Psoas muscle (tissue), 8 donors: ENCODE results near the gene AIF1. TPM values are rescaled to one million over a fixed set of nuclear protein-coding genes. Genes with fewer than 3 reads are reported as not detected.

Experiments
- ATAC-seq, 4 donors: fragments of 200-7000 bp; cut with Tn5 transposase; one replicate each; pipeline ENCODE4 v1.9.1; 2020; ENCODE audit warnings: moderate library complexity in 3 of 4, mild to moderate bottlenecking in 2 of 4
- DNase-seq, 2 donors: peaks; one replicate each; pipeline ENCODE4 v3.0.0-alpha.2; 2020
- H3K27ac ChIP-seq: fragments of 200-600 bp; one replicate; pipeline ENCODE4 v1.8.0; 2022
- H3K27me3 ChIP-seq, 3 donors: fragments of 200-600 bp in 1 of 3; one replicate each; pipeline versions ENCODE4 v1.6.1 to v1.8.0; 2013 to 2022; ENCODE audit warnings: low read length in 2 of 3, mild to moderate bottlenecking in 2 of 3, moderate library complexity in 1 of 3; ENCODE audit not compliant: insufficient read depth in 3 of 3
- H3K36me3 ChIP-seq, 2 donors: fragments of 200-600 bp in 1 of 2; one replicate each; pipeline versions ENCODE4 v1.6.1 to v1.8.0; 2013 to 2022; ENCODE audit warnings: low read depth in 1 of 2, mild to moderate bottlenecking in 1 of 2, moderate library complexity in 1 of 2; ENCODE audit not compliant: insufficient read depth in 1 of 2
- H3K4me1 ChIP-seq: fragments of 200-600 bp; one replicate; pipeline ENCODE4 v1.8.0; 2022
- H3K4me3 ChIP-seq: fragments of 200-600 bp; one replicate; pipeline ENCODE4 v1.8.0; 2022; ENCODE audit warnings: mild to moderate bottlenecking
- H3K9me3 ChIP-seq: fragments of 200-600 bp; one replicate; pipeline ENCODE4 v1.8.0; 2022
- WGBS, 3 donors: extraction: QIAGEN DNeasy Blood & Tissue Kit; methylation state at CpG; one replicate each; pipeline versions ENCODE4 v1.1.6 to v1.1.7; 2013; 5-methylcytosine and 5-hydroxymethylcytosine counted together
- intact Hi-C, 2 donors: fragments of 100-400 bp; cut with DNase I; formaldehyde crosslinking; loops; one replicate each; pipeline versions ENCODE4 v1.11.0 to v1.14.2; 2022
- long read RNA-seq, 2 donors: library from polyadenylated mRNA; unstranded; transcript quantifications; one replicate each; pipeline ENCODE4 v2.0.0, GENCODE V29; 2021
- polyA plus RNA-seq, 3 donors: library from polyadenylated mRNA; stranded (reverse); fragments of 200-250 nt; gene quantifications; one replicate each; pipeline ENCODE4 v1.2.3, GENCODE V29; 2013
- total RNA-seq, 4 donors: library from RNA; stranded (reverse); fragmentation: NEBNext Ultra II Directional in 2 of 4; extraction: Animal tissue kit (Norgen Biotek cat#: 25700) in 2 of 4; gene quantifications; one replicate each; pipeline versions ENCODE4 v1.2.1 to v1.2.4, GENCODE V29; 2021 to 2023
- TF ChIP-seq, protein P1 (sequence below): fragments of 200-600 bp; IDR thresholded peaks from one replicate; pipeline ENCODE4 v1.8.0; 2022; ENCODE audit warnings: antibody characterized with exemption
- donor health status: healthy with polysubstance abuse.
- donor health status: DM: no; HTN: no; CAD: no; lungs with moderate emphysema.
- donor health status: Bipolar disorder and iron deficiency.
- donor health status: healthy.
- donor health status: DM: yes; HTN: yes; CAD: no.
- donor health status: DM: no; HTN: no; CAD: no.
- donor health status: DM: no; HTN: no; CAD: no.
- donor health status: DM: yes; HTN: yes; CAD: no.

AIF1 gene
- total RNA-seq (1 to 10 TPM; 2.6 to 9.5 (median 4.6) TPM), polyA plus RNA-seq (10 to 100 TPM in 1 of 3 donors, 1 to 10 TPM in 2; 4.9 to 11.3 (median 5.7) TPM)
- long read RNA-seq, donor 1, partial matches to known transcripts, result 0 of 1 reads
- long read RNA-seq, donor 1, other reads (novel, unspliced or antisense), result 0 of 1 reads
- long read RNA-seq, donor 2, partial matches to known transcripts, result 0 of 3 reads
- long read RNA-seq, donor 2, other reads (novel, unspliced or antisense), result 0 of 3 reads

DNA sequence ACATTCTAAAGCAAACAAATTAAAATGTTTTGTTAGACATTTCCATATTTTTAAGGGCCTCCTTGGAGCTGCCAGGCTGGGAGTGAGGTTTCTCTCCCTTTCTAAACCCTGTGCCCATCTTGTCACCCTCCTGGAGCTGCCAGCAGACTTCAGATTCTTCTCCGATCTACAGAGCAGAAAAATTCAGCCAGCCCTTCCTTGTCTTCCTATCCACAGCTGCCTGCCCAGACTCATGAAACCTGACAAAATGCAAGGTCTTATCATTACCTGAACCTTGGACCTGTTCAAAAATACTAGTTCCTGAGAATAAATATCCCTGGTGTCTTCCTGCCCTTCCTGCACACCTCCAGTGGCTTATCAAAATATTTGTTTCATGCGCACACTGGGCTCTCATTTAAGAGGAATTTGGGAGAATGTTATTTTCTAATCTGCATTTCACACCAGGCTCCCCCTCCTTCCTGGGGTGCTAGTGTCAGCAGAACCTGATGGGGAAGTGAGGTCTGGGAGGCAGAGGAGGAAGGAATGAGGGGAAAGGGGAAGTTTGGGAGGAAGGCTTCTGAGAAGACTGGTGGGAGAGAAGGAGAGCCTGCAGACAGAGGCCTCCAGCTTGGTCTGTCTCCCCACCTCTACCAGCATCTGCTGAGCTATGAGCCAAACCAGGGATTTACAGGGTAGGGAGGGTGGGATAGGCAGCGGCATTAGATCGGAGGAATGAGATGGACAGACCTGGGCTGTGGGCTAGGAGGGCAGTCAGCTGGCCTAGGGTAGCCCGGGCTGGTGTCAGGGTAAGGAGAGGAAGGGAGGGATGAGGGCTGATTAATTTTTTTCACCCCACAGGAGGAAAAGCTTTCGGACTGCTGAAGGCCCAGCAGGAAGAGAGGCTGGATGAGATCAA, at the start of gene AIF1:
AIF1 (plus strand) TSS at position 551 of the 895 bp plus-strand sequence; CDS start at position 647, 96 bp downstream.
- intact Hi-C loops, result loop anchor here in 1 of 2 donors (5.0 kb wide), 1 partner anchor 68 kb away; the partner anchor contains the start of genes ATP6V1G2 and NFKBIL1
- Histone ChIP-seq H3K27me3 (no peaks in the 10 kb centered on the region), H3K36me3 (no peaks in the 10 kb centered on the region), H3K27ac (no peak within 1 kb of the TSS), H3K4me3 (peak within 1 kb of the TSS; percentile 32), H3K9me3 (no peaks in the 10 kb centered on the region), H3K4me1 (no peaks in the 10 kb centered on the region)
- 59 to 74% (median 59%) methylated on average over 6 of the region's 6 CpGs for WGBS, 3 donors
- DNase-seq (no peak), ATAC-seq (no peak)
- TF ChIP-seq, protein P1, sequence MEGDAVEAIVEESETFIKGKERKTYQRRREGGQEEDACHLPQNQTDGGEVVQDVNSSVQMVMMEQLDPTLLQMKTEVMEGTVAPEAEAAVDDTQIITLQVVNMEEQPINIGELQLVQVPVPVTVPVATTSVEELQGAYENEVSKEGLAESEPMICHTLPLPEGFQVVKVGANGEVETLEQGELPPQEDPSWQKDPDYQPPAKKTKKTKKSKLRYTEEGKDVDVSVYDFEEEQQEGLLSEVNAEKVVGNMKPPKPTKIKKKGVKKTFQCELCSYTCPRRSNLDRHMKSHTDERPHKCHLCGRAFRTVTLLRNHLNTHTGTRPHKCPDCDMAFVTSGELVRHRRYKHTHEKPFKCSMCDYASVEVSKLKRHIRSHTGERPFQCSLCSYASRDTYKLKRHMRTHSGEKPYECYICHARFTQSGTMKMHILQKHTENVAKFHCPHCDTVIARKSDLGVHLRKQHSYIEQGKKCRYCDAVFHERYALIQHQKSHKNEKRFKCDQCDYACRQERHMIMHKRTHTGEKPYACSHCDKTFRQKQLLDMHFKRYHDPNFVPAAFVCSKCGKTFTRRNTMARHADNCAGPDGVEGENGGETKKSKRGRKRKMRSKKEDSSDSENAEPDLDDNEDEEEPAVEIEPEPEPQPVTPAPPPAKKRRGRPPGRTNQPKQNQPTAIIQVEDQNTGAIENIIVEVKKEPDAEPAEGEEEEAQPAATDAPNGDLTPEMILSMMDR, result no peak

DNA sequence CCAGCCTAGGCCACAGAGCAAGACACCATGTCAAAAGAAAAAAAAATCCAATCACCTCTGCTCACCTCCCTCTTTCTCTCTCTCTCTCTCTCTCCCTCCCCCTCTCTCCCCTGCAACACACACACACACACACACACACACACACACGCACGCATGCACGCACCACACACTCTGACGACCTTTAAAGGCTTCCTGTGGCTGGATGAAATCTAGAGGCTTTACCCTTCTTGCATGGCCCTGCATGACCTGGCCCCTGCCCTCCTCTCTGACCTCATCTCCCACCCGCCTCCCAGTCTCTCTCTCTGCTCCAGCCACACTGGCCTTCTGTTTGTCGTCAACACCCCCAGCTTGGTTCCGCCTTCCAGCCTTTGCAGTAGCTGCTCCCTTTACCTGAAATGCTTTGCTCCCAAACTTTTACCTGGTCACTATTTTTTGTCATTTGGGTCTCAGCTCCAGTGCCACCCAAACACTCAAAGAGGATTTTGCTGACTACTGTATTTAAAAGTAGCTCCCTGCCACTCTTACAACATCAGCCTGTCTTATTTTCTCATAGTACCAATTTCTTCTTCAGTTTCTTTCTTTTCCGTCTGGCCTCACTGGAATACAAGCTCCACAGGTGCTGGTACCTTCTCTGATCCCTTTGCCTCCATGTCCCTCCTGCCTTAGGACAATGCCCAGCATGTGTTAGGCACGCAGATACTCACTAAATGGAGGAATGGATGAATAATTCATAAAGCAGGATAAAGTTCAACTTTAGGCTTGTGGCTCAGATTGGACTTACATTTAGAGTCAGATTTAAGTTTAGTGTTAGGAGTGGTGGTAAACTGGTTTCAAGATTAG, 47.3 kb upstream of the AIF1 start:
- TF ChIP-seq, protein P1, result no peak
- H3K27me3 ChIP-seq, result peaks cover 0 to 2% (median 0%) of the 10 kb centered on the region in 3 donors
- ATAC-seq (no peak), DNase-seq (no peak)
- H3K4me3 ChIP-seq, result no peak overlapping the region
- 34 to 55% (median 40%) methylated on average over 7 to 9 of the region's 9 CpGs for WGBS, 3 donors
- H3K36me3 ChIP-seq, result no peaks in the 10 kb centered on the region
- intact Hi-C loops, result no loop called here
- no peaks in the 10 kb centered on the region for H3K9me3 ChIP-seq
- H3K4me1 ChIP-seq, result no peaks in the 10 kb centered on the region
- H3K27ac ChIP-seq, result no peak overlapping the region

DNA sequence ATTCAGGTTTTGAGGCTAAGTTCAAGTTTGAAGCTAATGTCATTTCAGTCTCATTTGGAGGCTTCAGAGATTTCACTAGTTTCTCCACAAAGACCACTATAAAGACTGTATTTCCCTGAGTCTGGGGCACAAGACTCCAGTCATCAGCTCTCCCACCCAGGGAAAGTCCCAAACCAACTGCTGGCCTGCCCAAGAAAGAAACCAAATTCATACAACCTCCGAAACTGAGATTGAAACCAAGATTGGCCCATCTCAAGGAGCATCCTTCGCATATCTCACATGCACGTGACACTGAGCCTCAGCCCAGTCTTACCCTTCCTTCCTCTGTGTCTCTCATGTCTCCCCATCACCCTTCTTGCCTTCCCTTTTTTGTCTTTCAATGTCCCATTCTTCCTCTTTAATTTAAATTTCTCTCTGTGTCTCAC, 46.5 kb upstream of the AIF1 start:
- intact Hi-C loops, result no loop called here
- no peak for ATAC-seq
- Histone ChIP-seq H3K36me3 (no peaks in the 10 kb centered on the region), H3K27me3 (peaks cover 0 to 2% (median 0%) of the 10 kb centered on the region in 3 donors), H3K9me3 (no peaks in the 10 kb centered on the region), H3K4me1 (no peaks in the 10 kb centered on the region), H3K4me3 (no peak overlapping the region), H3K27ac (no peak overlapping the region)
- DNase-seq, result no peak
- 72 to 77% (median 73%) methylated on average over 3 of the region's 3 CpGs for WGBS, 3 donors
- TF ChIP-seq, protein P1, result no peak

DNA sequence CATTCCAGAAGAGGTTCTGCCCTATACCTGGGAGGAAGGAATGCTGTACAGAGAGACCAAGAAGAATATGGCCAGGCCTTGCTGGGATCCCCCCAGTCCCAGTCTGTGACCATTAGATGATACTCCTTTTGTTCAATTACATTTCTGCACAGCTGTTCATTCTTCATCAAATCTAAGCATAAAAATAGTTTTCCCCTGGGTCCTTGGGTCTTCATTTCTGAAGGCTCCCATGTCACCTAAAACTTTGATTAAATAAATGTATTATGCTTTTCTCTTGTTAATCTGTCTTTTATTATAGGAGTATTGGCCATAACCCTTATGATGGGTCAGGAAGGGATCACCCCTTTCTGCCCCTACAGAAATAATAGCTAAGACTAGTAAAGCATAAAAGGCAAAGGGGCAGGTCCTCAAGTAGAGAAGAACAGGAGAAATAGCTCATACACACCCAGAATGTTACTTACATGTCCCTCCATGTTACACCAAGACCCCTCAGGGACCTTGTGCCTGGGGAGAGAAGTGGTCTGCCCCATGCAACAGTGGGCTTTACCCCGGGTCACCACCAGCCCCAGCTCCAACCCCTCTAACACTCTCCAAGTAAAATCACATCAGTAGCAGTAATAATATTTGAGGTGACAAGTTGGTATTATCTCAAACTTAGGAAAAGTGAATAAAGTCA, 45.0 kb upstream of the AIF1 start:
- no peaks in the 10 kb centered on the region for H3K36me3 ChIP-seq
- H3K27me3 ChIP-seq, result peaks cover 0 to 2% (median 0%) of the 10 kb centered on the region in 3 donors
- intact Hi-C loops, result no loop called here
- 68 to 79% (median 75%) methylated on average over 1 of the region's 1 CpG for WGBS, 3 donors
- H3K9me3 ChIP-seq, result no peaks in the 10 kb centered on the region
- H3K4me1 ChIP-seq, result no peaks in the 10 kb centered on the region
- H3K27ac ChIP-seq, result no peak overlapping the region
- no peak overlapping the region for H3K4me3 ChIP-seq
- ATAC-seq, result no peak
- DNase-seq, result no peak
- TF ChIP-seq, protein P1, result no peak
